IMR-90 (cell line): ENCODE data around the gene CDH22. TPM values are rescaled to one million over a fixed set of nuclear protein-coding genes. Genes with fewer than 3 reads are reported as not detected.

ENCODE experiments used
- ATAC-seq: fragments of 200-7000 bp; cut with Tn5 transposase; 2 replicates; pipeline ENCODE4 v1.9.1; 2020; ENCODE audit warnings: low read depth, mild to moderate bottlenecking, moderate library complexity
- BruUV-seq: library from RNA; stranded (reverse); fragments of 400-500 nt; replicated peaks from 2 replicates; lab custom pipeline; 2021; lab: Mats Ljungman, UMichigan
- CTCF ChIA-PET: fragments of 300-600 bp; formaldehyde crosslinking; extraction: SDS; loops from one replicate; lab custom pipeline; 2021; ENCODE audit warnings: antibody characterized with exemption; lab: Yijun Ruan, JAX
- POLR2A ChIA-PET: fragments of 300-600 bp; sonication (Branson Sonifier 250); formaldehyde crosslinking; loops from one replicate; lab custom pipeline; 2022; ENCODE audit warnings: antibody characterized with exemption; ENCODE audit not compliant: unreplicated experiment; lab: Charles Lee
- DNase-seq: peaks from one replicate; pipeline ENCODE4 v3.0.0; 2013
- H2AFZ ChIP-seq: replicated peaks from 2 replicates; pipeline ENCODE3; 2013; ENCODE audit warnings: low read length, mild to moderate bottlenecking; ENCODE audit not compliant: poor library complexity
- H2AK5ac ChIP-seq: 2 replicates; pipeline ENCODE4 v1.6.1; 2013; ENCODE audit warnings: low read depth, low read length, inconsistent platforms
- H2AK9ac ChIP-seq: replicated peaks from 2 replicates; pipeline ENCODE3; 2013; ENCODE audit warnings: mild to moderate bottlenecking, low read depth, low read length, moderate library complexity; ENCODE audit not compliant: poor library complexity
- H2BK120ac ChIP-seq: 2 replicates; pipeline ENCODE4 v1.6.1; 2013; ENCODE audit warnings: low read depth, low read length, inconsistent platforms
- H2BK15ac ChIP-seq: 3 replicates; pipeline ENCODE4 v1.6.1; 2013; ENCODE audit warnings: low read depth, low read length, inconsistent platforms
- H2BK20ac ChIP-seq: 2 replicates; pipeline ENCODE4 v1.6.1; 2013; ENCODE audit warnings: low read depth, mild to moderate bottlenecking, inconsistent platforms, low read length, moderate library complexity
- H2BK5ac ChIP-seq: 2 replicates; pipeline ENCODE4 v1.6.1; 2013; ENCODE audit warnings: mild to moderate bottlenecking, low read depth, low read length, inconsistent platforms; ENCODE audit not compliant: poor library complexity, severe bottlenecking
- H3K14ac ChIP-seq: replicated peaks from 2 replicates; pipeline ENCODE4 v1.6.1; 2013; ENCODE audit warnings: low read depth, low read length, inconsistent platforms
- H3K18ac ChIP-seq: 2 replicates; pipeline ENCODE4 v1.6.1; 2013; ENCODE audit warnings: low read depth, low read length, control low read depth
- H3K23ac ChIP-seq: 2 replicates; pipeline ENCODE4 v1.6.1; 2013; ENCODE audit warnings: low read depth, low read length, inconsistent platforms
- H3K27ac ChIP-seq: 2 replicates; pipeline ENCODE4 v1.5.1; 2013; ENCODE audit warnings: mild to moderate bottlenecking, control low read depth, low read length; ENCODE audit not compliant: insufficient read depth
- H3K27me3 ChIP-seq: 2 replicates; pipeline ENCODE4 v1.6.1; 2013; ENCODE audit warnings: low read length; ENCODE audit not compliant: control insufficient read depth, insufficient read depth
- H3K36me3 ChIP-seq: 2 replicates; pipeline ENCODE4 v1.6.1; 2013; ENCODE audit warnings: low read length, mixed read lengths; ENCODE audit not compliant: control insufficient read depth, insufficient read depth
- H3K4ac ChIP-seq: 2 replicates; pipeline ENCODE4 v1.6.1; 2013; ENCODE audit warnings: low read depth, low read length, inconsistent platforms
- H3K4me1 ChIP-seq: 2 replicates; pipeline ENCODE4 v1.6.1; 2013; ENCODE audit warnings: low read length, mixed read lengths; ENCODE audit not compliant: control insufficient read depth, insufficient read depth
- H3K4me2 ChIP-seq: 2 replicates; pipeline ENCODE4 v1.6.1; 2013; ENCODE audit warnings: low read depth, mild to moderate bottlenecking, control low read depth, low read length, moderate library complexity
- H3K4me3 ChIP-seq: 2 replicates; pipeline ENCODE4 v1.5.1; 2013; ENCODE audit warnings: low read depth, mild to moderate bottlenecking, control low read depth, low read length, moderate library complexity; ENCODE audit not compliant: insufficient read depth
- H3K56ac ChIP-seq: 2 replicates; pipeline ENCODE4 v1.6.1; 2013; ENCODE audit warnings: low read length, inconsistent platforms; ENCODE audit not compliant: insufficient read depth; ENCODE audit errors: extremely low read depth
- H3K79me1 ChIP-seq, 2 experiments: 2 replicates each; pipeline ENCODE4 v1.6.1; 2013; ENCODE audit warnings: low read length in 2 of 2, inconsistent platforms in 1 of 2, low read depth in 1 of 2
- H3K9ac ChIP-seq: 2 replicates; pipeline ENCODE4 v1.6.1; 2013; ENCODE audit warnings: low read depth, low read length, control low read depth
- H3K9me1 ChIP-seq: 2 replicates; pipeline ENCODE4 v1.6.1; 2013; ENCODE audit warnings: low read length, inconsistent platforms; ENCODE audit not compliant: insufficient read depth
- H3K9me3 ChIP-seq: 2 replicates; pipeline ENCODE4 v1.6.1; 2013; ENCODE audit warnings: low read length; ENCODE audit not compliant: control insufficient read depth, insufficient read depth
- H4K20me1 ChIP-seq: 2 replicates; pipeline ENCODE4 v1.6.1; 2013; ENCODE audit warnings: low read length, inconsistent platforms; ENCODE audit not compliant: insufficient read depth
- H4K5ac ChIP-seq: 2 replicates; pipeline ENCODE4 v1.6.1; 2013; ENCODE audit warnings: mild to moderate bottlenecking, low read depth, low read length, control low read depth
- H4K8ac ChIP-seq, 2 experiments: 2 replicates each; pipeline ENCODE4 v1.6.1; 2013; ENCODE audit warnings: low read depth in 2 of 2, low read length in 2 of 2, control low read depth in 1 of 2, inconsistent platforms in 1 of 2
- H4K91ac ChIP-seq: 2 replicates; pipeline ENCODE4 v1.6.1; 2013; ENCODE audit warnings: low read depth, low read length, inconsistent platforms; ENCODE audit not compliant: insufficient read depth
- CEBPB ChIP-seq: IDR thresholded peaks from 2 replicates; pipeline ENCODE4 v1.6.1; 2012; ENCODE audit warnings: low read depth, low read length, improper control_type of control experiment
- CTCF ChIP-seq: conservative IDR thresholded peaks from 2 replicates; pipeline ENCODE4 v1.5.1; 2012; ENCODE audit warnings: mild to moderate bottlenecking, low read depth, low read length, improper control_type of control experiment
- ELK1 ChIP-seq: fragments of 150-350 bp; IDR thresholded peaks from 2 replicates; pipeline ENCODE4 v1.6.1; 2016; ENCODE audit warnings: low read depth, mild to moderate bottlenecking, low read length, moderate library complexity, borderline replicate concordance
- POLR2A ChIP-seq: IDR thresholded peaks from 2 replicates; pipeline ENCODE4 v1.6.1; 2012; ENCODE audit warnings: mild to moderate bottlenecking, low read depth, low read length
- RAD21 ChIP-seq: IDR thresholded peaks from 2 replicates; pipeline ENCODE4 v1.6.1; 2012; ENCODE audit warnings: low read length, improper control_type of control experiment
- RFX5 ChIP-seq: IDR thresholded peaks from 2 replicates; pipeline ENCODE4 v1.8.0; 2012; ENCODE audit warnings: low read depth, mild to moderate bottlenecking, low read length, moderate library complexity
- USF2 ChIP-seq: fragments of 150-350 bp; IDR thresholded peaks from 2 replicates; pipeline ENCODE4 v1.6.1; 2017; ENCODE audit warnings: mild to moderate bottlenecking, antibody characterized with exemption, low read length, low read depth
- WGBS, 2 experiments: methylation state at CpG; one replicate each; pipeline versions ENCODE4 v1.1.5 to v1.1.7; 2013; ENCODE audit warnings: missing lambda C conversion rate in 2 of 2; ENCODE audit not compliant: insufficient read length in 1 of 2; ENCODE audit errors: extremely low coverage in 2 of 2; 5-methylcytosine and 5-hydroxymethylcytosine counted together
- dilution Hi-C: fragments of 300-500 bp; cut with HindIII; formaldehyde crosslinking; loops from one replicate; pipeline ENCODE4 v1.14.3; 2018; ENCODE audit warnings: low sequenced_read_pairs; ENCODE audit not compliant: unreplicated experiment
- in situ Hi-C: fragments of 300-500 bp; cut with MboI; formaldehyde crosslinking; loops from 3 replicates; pipeline ENCODE4 v1.14.3; 2019; ENCODE audit warnings: low sequenced_read_pairs, inconsistent platforms, mixed read lengths
- intact Hi-C: fragments of 100-400 bp; cut with micrococcal nuclease; formaldehyde crosslinking; loops from 2 replicates; pipeline ENCODE4 v1.10.0; 2022
- polyA plus RNA-seq, 3 experiments: library from polyadenylated mRNA; depleted of rRNA; stranded (reverse); fragments of >200 nt; gene quantifications; 2 replicates each; pipeline ENCODE4 v1.2.3, GENCODE V29; 2012; ENCODE audit warnings: low replicate concordance in 1 of 3
- total RNA-seq: library from RNA; depleted of rRNA; stranded (reverse); fragments of >200 nt; gene quantifications from 2 replicates; pipeline ENCODE4 v1.2.3, GENCODE V29; 2012

CDH22 gene
- total and polyA plus RNA-seq, 2 of the 4 experiments (the other 2 are of a cell fraction) = not detected

- H3K36me3 ChIP-seq = no peaks in the 10 kb centered on the region
- H2AK5ac ChIP-seq = no peak overlapping the region
- H3K9me1 ChIP-seq = no peaks in the 10 kb centered on the region
- CTCF ChIA-PET = no interaction called here
- ATAC-seq = no peak
- H2BK5ac ChIP-seq = no peak overlapping the region
- dilution Hi-C loops = no loop called here
- peaks cover 64% of the 10 kb centered on the region for H3K27me3 ChIP-seq
- DNase-seq = no peak
- no peak overlapping the region for H3K9ac ChIP-seq
- POLR2A ChIA-PET = no interaction called here
- H2BK20ac ChIP-seq = no peak overlapping the region
- intact Hi-C loops = no loop called here
- H3K14ac ChIP-seq = no peak overlapping the region
- no peaks in the 10 kb centered on the region for H3K4me1 ChIP-seq
- no peak overlapping the region for H4K91ac ChIP-seq
- no peak overlapping the region for H3K4me2 ChIP-seq
- BruUV-seq = no TSS peak
- no peak overlapping the region for H2AK9ac ChIP-seq
- no peak overlapping the region for H2BK120ac ChIP-seq
- in situ Hi-C loops = no loop called here
- H4K20me1 ChIP-seq = no peaks in the 10 kb centered on the region
- no peak overlapping the region for H2AFZ ChIP-seq
- no peak overlapping the region for H3K27ac ChIP-seq
- WGBS, 2 experiments = 60% methylated on average over 1 of the region's 3 CpGs; no CpG with 5 or more reads in 1 of the 2 experiments
- no peak overlapping the region for H4K5ac ChIP-seq
- H3K79me1 ChIP-seq = no peaks in the 10 kb centered on the region
- no peak overlapping the region for H3K23ac ChIP-seq
- no peak overlapping the region for H4K8ac ChIP-seq
- no peak overlapping the region for H2BK15ac ChIP-seq
- H3K18ac ChIP-seq = no peak overlapping the region
- H3K4ac ChIP-seq = no peak overlapping the region
- TF ChIP-seq USF2 = no peak
- TF ChIP-seq CTCF = no peak
- no peak for TF ChIP-seq CEBPB
- no peak for TF ChIP-seq RFX5
- no peak for TF ChIP-seq RAD21
- TF ChIP-seq ELK1 = no peak
- TF ChIP-seq POLR2A = no peak
- H3K9me3 ChIP-seq = no peaks in the 10 kb centered on the region
- no peak overlapping the region for H3K56ac ChIP-seq
- H3K4me3 ChIP-seq = no peak overlapping the region
These were observed 3.4 kb downstream of the CDH22 start for GRCh38 chr20:46304852-46305251.
